ENCODE measurements around the gene LTA4H. TPM values are rescaled to one million over a fixed set of nuclear protein-coding genes. Genes with fewer than 3 reads are reported as not detected.
"Not testable (repeated sequence)": the region's sequence is repeated elsewhere in the genome, so short reads cannot be mapped to it uniquely, and the experiment has no call there.

LTA4H gene
- total RNA-seq, 1 experiment from 2014 or later, result 87.0 TPM

GRCh38 chr12:95990136-95990535, 45.3 kb downstream of the LTA4H start:
- no peak for DNase-seq (ENCODE audit: low spot score)

GRCh38 chr12:95989504-95990123, 45.8 kb downstream of the LTA4H start:
- DNase-seq (ENCODE audit: low spot score), result no peak

- DNase-seq (ENCODE audit: low spot score), result no peak
These were observed 46.7 kb downstream of the LTA4H start for GRCh38 chr12:95988506-95989275.

GRCh38 chr12:95986635-95987570, 48.5 kb downstream of the LTA4H start:
- no peak for DNase-seq (ENCODE audit: low spot score)

- no peak for DNase-seq (ENCODE audit: low spot score)
These were observed 50.7 kb downstream of the LTA4H start for GRCh38 chr12:95984682-95985081.

GRCh38 chr12:95982602-95983001, 52.8 kb downstream of the LTA4H start:
- no peak for DNase-seq (ENCODE audit: low spot score)

- no peak for DNase-seq (ENCODE audit: low spot score)
These were observed 55.0 kb downstream of the LTA4H start for GRCh38 chr12:95980437-95980836.

- no peak for DNase-seq (ENCODE audit: low spot score)
These were observed 56.6 kb downstream of the LTA4H start for GRCh38 chr12:95978774-95979173.

GRCh38 chr12:95978351-95978750, 57.0 kb downstream of the LTA4H start:
- no peak for DNase-seq (ENCODE audit: low spot score)

GRCh38 chr12:95977764-95978305, 57.6 kb downstream of the LTA4H start:
- DNase-seq (ENCODE audit: low spot score), result no peak

GRCh38 chr12:95976416-95976832, 59.0 kb downstream of the LTA4H start:
- DNase-seq (ENCODE audit: low spot score), result peak; percentile 34

GRCh38 chr12:95975491-95975890, 59.9 kb downstream of the LTA4H start:
- no peak for DNase-seq (ENCODE audit: low spot score)

GRCh38 chr12:95974358-95974757, 61.0 kb downstream of the LTA4H start:
- no peak for DNase-seq (ENCODE audit: low spot score)

GRCh38 chr12:95972832-95973456, 62.4 kb downstream of the LTA4H start:
- no peak for DNase-seq (ENCODE audit: low spot score)

- no peak for DNase-seq (ENCODE audit: low spot score)
These were observed 64.5 kb downstream of the LTA4H start for GRCh38 chr12:95970905-95971304.

- not testable (repeated sequence) for DNase-seq (ENCODE audit: low spot score)
These were observed 66.3 kb downstream of the LTA4H start for GRCh38 chr12:95969116-95969515.

GRCh38 chr12:95967301-95967700, 68.1 kb downstream of the LTA4H start:
- DNase-seq (ENCODE audit: low spot score), result no peak

GRCh38 chr12:95966287-95966870, 69.0 kb downstream of the LTA4H start:
- no peak for DNase-seq (ENCODE audit: low spot score)

GRCh38 chr12:95963096-95963495, 72.3 kb downstream of the LTA4H start:
- DNase-seq (ENCODE audit: low spot score), result no peak

- no peak for DNase-seq (ENCODE audit: low spot score)
These were observed 73.2 kb downstream of the LTA4H start for GRCh38 chr12:95962222-95962621.

GRCh38 chr12:95960241-95960640, 75.1 kb downstream of the LTA4H start:
- no peak for DNase-seq (ENCODE audit: low spot score)

Measured in A172 (cell line).